Activated CD4-positive, alpha-beta T cell treated with anti-CD3 and anti-CD28 coated beads, Interleukin-2, amount 50 U/mL, for 24 hours (primary cell): ENCODE data around the gene SPOPL.

Experiments
- DNase-seq, 2 donors: peaks; one replicate each; pipeline ENCODE4 v3.0.0-alpha.2; 2020; ENCODE audit warnings: low read depth in 1 of 2, low spot score in 1 of 2

SPOPL gene

GRCh38 chr2:138493334-138493733 lies 8.2 kb upstream of the SPOPL start:
- DNase-seq: no peak

DNA sequence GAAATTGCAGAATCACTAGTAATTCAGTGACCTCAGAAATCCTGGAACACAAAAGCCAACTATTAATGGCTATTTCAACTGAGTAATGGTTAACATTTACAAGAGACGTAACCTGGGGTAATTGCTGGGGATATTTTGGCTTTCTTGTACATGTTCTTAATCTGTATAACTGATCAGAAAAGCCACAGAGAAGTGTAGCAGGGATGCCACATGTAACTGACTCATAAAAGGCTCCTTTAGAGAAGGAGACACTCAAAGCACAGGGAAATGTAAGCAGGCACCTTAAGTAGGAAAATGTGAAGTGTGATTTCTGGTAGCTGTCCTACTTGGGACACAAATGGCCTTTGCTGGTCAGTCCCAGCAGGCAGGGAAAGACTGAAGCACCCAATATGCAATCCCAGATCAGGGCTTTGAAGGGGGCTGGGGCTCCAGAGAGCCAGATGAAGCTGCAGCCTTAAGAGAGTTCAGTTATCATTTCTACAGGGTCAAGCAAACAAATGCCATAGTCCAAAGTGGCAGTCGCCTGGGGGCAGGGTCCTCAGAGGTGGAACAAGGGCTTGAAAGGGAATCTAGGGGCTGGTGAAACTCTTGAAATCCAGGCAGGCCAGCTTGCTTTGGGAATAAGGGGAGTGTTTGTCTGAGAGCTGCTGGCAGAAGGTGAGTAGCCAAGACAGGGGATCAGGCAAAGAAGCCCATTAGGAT lies 7.2 kb upstream of the SPOPL start:
- DNase-seq: no peak

DNA sequence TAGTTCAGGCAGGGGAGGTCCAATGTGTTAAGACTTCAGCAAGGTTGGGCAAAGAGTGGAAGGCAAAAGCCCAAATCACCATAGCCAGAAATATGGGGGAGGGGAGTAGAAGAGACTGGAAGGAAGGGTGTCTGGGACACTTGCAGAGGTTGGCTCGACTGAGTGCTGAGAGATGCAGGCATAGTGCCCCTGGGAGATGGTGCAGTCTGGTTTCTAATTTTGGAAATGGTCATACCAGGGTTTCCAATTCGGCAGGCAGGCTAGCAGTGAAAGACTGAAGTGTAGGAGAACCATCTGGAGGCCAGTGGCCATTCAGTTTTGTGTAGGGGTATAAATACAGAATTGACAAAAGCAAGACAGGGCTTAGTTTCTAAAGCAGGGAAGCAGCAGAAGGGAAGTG lies 6.2 kb upstream of the SPOPL start:
- no peak for DNase-seq

GRCh38 chr2:138496096-138496651 lies 5.4 kb upstream of the SPOPL start:
- DNase-seq: no peak

GRCh38 chr2:138497294-138497693 lies 4.3 kb upstream of the SPOPL start:
- DNase-seq: no peak

- DNase-seq: no peak
These were observed 1.9 kb upstream of the SPOPL start for GRCh38 chr2:138499684-138500083.

DNA sequence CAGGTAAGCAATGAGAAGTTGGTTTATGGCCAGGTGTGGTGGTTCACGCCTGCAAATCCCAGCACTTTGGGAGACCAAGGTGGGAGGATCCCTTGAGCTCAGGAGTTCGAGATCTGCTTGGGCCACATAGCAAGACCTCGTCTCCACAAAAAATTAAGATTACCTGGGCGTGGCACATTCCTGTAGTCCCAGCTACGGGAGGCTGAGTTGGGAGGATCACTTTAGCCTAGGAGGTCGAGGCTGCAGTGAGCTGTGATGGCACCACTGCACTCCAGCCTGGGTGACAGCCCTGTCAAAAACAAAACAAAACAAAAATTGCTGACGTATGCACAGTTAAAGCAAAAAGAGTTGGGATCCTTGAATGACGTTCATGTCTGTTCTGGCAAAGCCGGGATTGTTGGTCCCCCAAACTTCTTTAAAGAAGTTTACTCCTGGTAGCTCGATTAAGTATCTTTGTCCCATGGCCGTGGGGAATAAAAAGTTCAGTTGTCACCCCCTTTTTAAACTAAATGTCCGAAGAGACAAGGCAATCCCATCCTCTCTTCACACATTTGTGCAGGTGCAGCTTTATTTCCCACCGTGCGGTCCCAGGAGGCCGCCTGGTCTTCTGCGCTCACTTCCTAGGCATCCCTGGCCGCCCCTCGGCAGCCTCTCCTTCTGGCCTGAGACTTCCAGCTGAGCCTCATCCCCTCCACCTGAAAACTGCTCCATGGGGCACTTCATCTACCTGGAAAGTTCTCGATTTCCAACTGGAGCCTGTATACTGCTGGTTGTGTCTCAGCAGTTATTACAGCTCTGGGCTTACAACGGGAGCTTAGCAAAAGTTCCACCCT lies 762 bp upstream of the SPOPL start:
- no peak for DNase-seq

- no peak for DNase-seq
These were observed 901 bp downstream of the SPOPL start for GRCh38 chr2:138502255-138503086.

DNA sequence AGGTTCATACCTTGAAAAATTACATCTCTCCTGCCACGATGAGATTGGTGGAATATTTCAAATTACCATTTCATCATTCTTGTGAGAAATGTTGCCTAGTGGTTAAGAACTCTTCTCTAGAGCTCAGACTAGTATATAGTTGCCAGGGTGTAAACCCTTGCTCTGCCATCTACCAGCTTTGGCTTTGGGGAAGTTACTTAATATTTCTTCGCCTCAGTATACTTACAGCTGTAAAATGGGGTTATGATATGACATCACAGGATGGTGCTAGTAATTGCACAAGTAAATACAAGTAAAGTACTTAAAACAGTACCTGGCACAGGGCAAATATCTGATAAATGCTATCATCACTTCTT lies 1.5 kb downstream of the SPOPL start:
- DNase-seq: no peak

- DNase-seq: no peak
These were observed 2.1 kb downstream of the SPOPL start for GRCh38 chr2:138503652-138504051.

DNA sequence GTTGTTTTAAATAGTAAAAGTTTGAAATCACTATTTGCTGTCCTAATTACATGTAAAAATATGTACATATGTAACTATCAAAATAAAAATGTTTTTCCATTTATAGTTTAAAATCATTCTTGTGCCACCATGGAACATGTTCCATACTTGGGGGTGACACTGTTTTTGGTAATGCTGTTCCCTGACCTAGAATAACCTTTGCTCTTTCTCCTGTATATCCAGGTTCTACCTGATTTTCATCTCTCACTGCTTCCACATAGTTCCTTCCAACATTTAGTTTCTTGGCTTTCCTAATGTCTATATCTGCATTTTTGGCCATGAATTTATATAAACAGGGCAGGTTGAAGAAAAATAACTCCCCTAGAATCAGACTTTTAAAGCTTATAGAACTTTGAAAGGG lies 2.5 kb downstream of the SPOPL start:
- DNase-seq: no peak

GRCh38 chr2:138504546-138505235 lies 3.1 kb downstream of the SPOPL start:
- no peak for DNase-seq

GRCh38 chr2:138507267-138507666 lies 5.7 kb downstream of the SPOPL start:
- no peak for DNase-seq

DNA sequence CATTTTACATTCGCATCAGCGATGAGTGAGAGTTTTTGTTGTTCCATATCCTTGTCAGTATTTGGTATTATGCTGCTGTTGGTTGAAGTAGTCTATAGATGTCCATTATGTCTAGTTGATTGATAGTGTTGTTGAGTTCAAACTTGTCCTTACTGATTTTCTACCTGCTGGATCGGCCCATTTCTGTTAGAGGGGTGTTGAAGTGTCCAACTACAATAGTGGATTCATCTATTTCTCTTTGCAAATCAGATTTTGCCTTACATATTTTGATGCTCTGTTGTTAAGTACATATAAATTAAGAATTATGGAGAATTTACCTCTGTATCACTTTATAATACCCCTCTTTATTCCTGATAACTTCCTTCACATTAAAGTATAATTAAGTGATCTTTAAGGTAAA lies 8.7 kb downstream of the SPOPL start:
- no peak for DNase-seq

GRCh38 chr2:138512672-138513071 lies 11.1 kb downstream of the SPOPL start:
- DNase-seq: no peak

DNA sequence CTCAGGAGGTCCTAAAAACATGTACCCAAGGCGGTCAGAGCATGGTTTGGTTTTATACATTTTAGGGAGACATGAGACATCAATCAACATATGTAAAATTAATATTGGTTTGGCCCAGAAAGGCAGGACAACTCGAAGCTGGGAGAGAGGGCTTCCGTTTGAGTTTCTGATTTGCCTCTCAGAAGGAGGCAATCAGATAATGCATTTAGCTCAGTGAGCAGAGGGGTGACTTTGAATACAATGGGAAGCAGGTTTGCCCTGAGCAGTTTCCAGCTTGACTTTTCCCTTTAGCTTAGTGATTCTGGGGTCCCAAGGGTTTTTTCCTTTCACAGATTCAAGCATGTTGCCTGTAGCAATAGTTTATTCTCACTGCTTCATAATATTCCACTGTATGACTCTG lies 12.6 kb downstream of the SPOPL start:
- no peak for DNase-seq

DNA sequence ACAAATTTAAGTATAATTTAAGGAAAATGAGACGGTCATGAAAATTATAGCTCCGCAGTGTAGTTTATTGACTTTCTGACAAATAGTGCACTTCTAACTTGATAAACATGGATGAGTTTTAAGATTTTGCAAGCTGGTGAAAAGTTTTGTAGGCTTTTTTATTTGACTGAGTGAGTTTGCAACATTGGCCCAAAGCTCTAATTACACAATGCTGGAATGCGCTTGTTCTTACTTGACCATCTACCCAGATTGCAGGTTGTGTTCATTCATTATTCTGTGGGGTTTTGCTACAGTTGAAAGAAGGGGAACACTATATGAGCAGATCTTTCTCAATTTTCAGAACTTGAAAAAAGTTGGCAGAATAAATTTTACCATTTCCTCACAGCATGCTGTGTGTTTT lies 13.5 kb downstream of the SPOPL start:
- no peak for DNase-seq

GRCh38 chr2:138516030-138516704 lies 14.6 kb downstream of the SPOPL start:
- DNase-seq: no peak

GRCh38 chr2:138518860-138519259 lies 17.3 kb downstream of the SPOPL start:
- no peak for DNase-seq

- DNase-seq: no peak
These were observed 20.3 kb downstream of the SPOPL start for GRCh38 chr2:138521821-138522220.
